ENCODE measurements around the gene ARHGAP29.

The ARHGAP29 gene

GRCh38 chr1:94142583-94142982 lies 94.8 kb downstream of the ARHGAP29 start:
- no peak for DNase-seq (ENCODE audit: low spot score)
- in situ Hi-C loops (cut with MboI; ENCODE audit: low sequenced_read_pairs, unreplicated experiment) = no loop called here
- TF ChIP-seq CTCF (IDR thresholded peaks at IDR 0.05; ENCODE audit: borderline replicate concordance, control extremely low read depth, extremely low read depth, insufficient read depth, missing control alignments) = no peak

- DNase-seq (ENCODE audit: low spot score) = no peak
- in situ Hi-C loops (cut with MboI; ENCODE audit: low sequenced_read_pairs, unreplicated experiment) = no loop called here
- no peak for TF ChIP-seq CTCF (IDR thresholded peaks at IDR 0.05; ENCODE audit: borderline replicate concordance, control extremely low read depth, extremely low read depth, insufficient read depth, missing control alignments)
Observed at GRCh38 chr1:94142022-94142421, 95.4 kb downstream of the ARHGAP29 start.

GRCh38 chr1:94132111-94132510 lies 105.3 kb downstream of the ARHGAP29 start:
- TF ChIP-seq CTCF (IDR thresholded peaks at IDR 0.05; ENCODE audit: borderline replicate concordance, control extremely low read depth, extremely low read depth, insufficient read depth, missing control alignments) = no peak
- no peak for DNase-seq (ENCODE audit: low spot score)
- in situ Hi-C loops (cut with MboI; ENCODE audit: low sequenced_read_pairs, unreplicated experiment) = no loop called here

- TF ChIP-seq CTCF (IDR thresholded peaks at IDR 0.05; ENCODE audit: borderline replicate concordance, control extremely low read depth, extremely low read depth, insufficient read depth, missing control alignments) = no peak
- DNase-seq (ENCODE audit: low spot score) = no peak
- in situ Hi-C loops (cut with MboI; ENCODE audit: low sequenced_read_pairs, unreplicated experiment) = no loop called here
Observed at GRCh38 chr1:94130851-94131595, 106.4 kb downstream of the ARHGAP29 start.

GRCh38 chr1:94126651-94127050 lies 110.7 kb downstream of the ARHGAP29 start:
- DNase-seq (ENCODE audit: low spot score) = no peak
- in situ Hi-C loops (cut with MboI; ENCODE audit: low sequenced_read_pairs, unreplicated experiment) = no loop called here
- no peak for TF ChIP-seq CTCF (IDR thresholded peaks at IDR 0.05; ENCODE audit: borderline replicate concordance, control extremely low read depth, extremely low read depth, insufficient read depth, missing control alignments)

GRCh38 chr1:94125551-94126514 lies 111.6 kb downstream of the ARHGAP29 start:
- DNase-seq (ENCODE audit: low spot score) = no peak
- TF ChIP-seq CTCF (IDR thresholded peaks at IDR 0.05; ENCODE audit: borderline replicate concordance, control extremely low read depth, extremely low read depth, insufficient read depth, missing control alignments) = no peak
- in situ Hi-C loops (cut with MboI; ENCODE audit: low sequenced_read_pairs, unreplicated experiment) = no loop called here
